Upper lobe of right lung (tissue), 1 donor: ENCODE results near the gene SLC6A6. TPM values are rescaled to one million over a fixed set of nuclear protein-coding genes. Genes with fewer than 3 reads are reported as not detected.

Source experiments
- ATAC-seq: fragments of 200-7000 bp; cut with Tn5 transposase; one replicate; pipeline ENCODE4 v1.9.1; 2020; ENCODE audit warnings: mild to moderate bottlenecking, moderate library complexity
- DNase-seq: peaks from one replicate; pipeline ENCODE4 v3.0.0-alpha.2; 2020
- H3K27ac ChIP-seq: fragments of 200-600 bp; one replicate; pipeline ENCODE4 v1.8.0; 2022
- H3K27me3 ChIP-seq: fragments of 200-600 bp; one replicate; pipeline ENCODE4 v1.8.0; 2022; ENCODE audit warnings: mild to moderate bottlenecking
- H3K36me3 ChIP-seq: fragments of 200-600 bp; one replicate; pipeline ENCODE4 v1.8.0; 2022
- H3K4me1 ChIP-seq: fragments of 200-600 bp; one replicate; pipeline ENCODE4 v1.8.0; 2022
- H3K4me3 ChIP-seq: fragments of 200-600 bp; one replicate; pipeline ENCODE4 v1.8.0; 2022; ENCODE audit warnings: mild to moderate bottlenecking
- H3K9me3 ChIP-seq: fragments of 200-600 bp; one replicate; pipeline ENCODE4 v1.8.0; 2022
- CTCF ChIP-seq: fragments of 200-600 bp; IDR thresholded peaks from one replicate; pipeline ENCODE4 v1.8.0; 2022; ENCODE audit warnings: antibody characterized with exemption
- intact Hi-C: fragments of 100-400 bp; cut with DNase I; formaldehyde crosslinking; loops from one replicate; pipeline ENCODE4 v1.11.0; 2022
- total RNA-seq: library from RNA; stranded (reverse); fragmentation: NEBNext Ultra II Directional; extraction: Animal tissue kit (Norgen Biotek cat#: 25700); gene quantifications from one replicate; pipeline ENCODE4 v1.2.1, GENCODE V29; 2021
- donor health status: DM: no; HTN: yes; CAD: no; lungs with severe emphysema.

SLC6A6 gene
- total RNA-seq, 1 donor from 2014 or later: 54.3 TPM

GRCh38 chr3:14520967-14521366 lies 118.6 kb downstream of the SLC6A6 start:
- Histone ChIP-seq H3K9me3 (no peaks in the 10 kb centered on the region), H3K4me1 (no peaks in the 10 kb centered on the region), H3K36me3 (no peaks in the 10 kb centered on the region), H3K27ac (no peak overlapping the region), H3K27me3 (peaks cover 7% of the 10 kb centered on the region), H3K4me3 (no peak overlapping the region)
- ATAC-seq (no peak), DNase-seq (peak; percentile 23)
- no peak for TF ChIP-seq CTCF
- intact Hi-C loops: no loop called here

GRCh38 chr3:14521611-14522010 lies 119.2 kb downstream of the SLC6A6 start:
- TF ChIP-seq CTCF: no peak
- Histone ChIP-seq H3K27ac (no peak overlapping the region), H3K4me3 (no peak overlapping the region), H3K4me1 (no peaks in the 10 kb centered on the region), H3K9me3 (no peaks in the 10 kb centered on the region), H3K36me3 (no peaks in the 10 kb centered on the region), H3K27me3 (peaks cover 7% of the 10 kb centered on the region)
- peak; percentile 38 for DNase-seq
- no peak for ATAC-seq
- intact Hi-C loops: no loop called here

GRCh38 chr3:14522129-14522691 lies 119.8 kb downstream of the SLC6A6 start:
- no peak for ATAC-seq
- Histone ChIP-seq H3K4me3 (no peak overlapping the region), H3K4me1 (no peaks in the 10 kb centered on the region), H3K9me3 (no peaks in the 10 kb centered on the region), H3K27me3 (peaks cover 7% of the 10 kb centered on the region), H3K36me3 (no peaks in the 10 kb centered on the region), H3K27ac (no peak overlapping the region)
- intact Hi-C loops: no loop called here
- DNase-seq: peak; percentile 55
- no peak for TF ChIP-seq CTCF

GRCh38 chr3:14522768-14523167 lies 120.4 kb downstream of the SLC6A6 start:
- H3K27ac ChIP-seq: no peak overlapping the region
- no peak overlapping the region for H3K4me3 ChIP-seq
- DNase-seq (peak; percentile 47), ATAC-seq (no peak)
- H3K9me3 ChIP-seq: no peaks in the 10 kb centered on the region
- no peaks in the 10 kb centered on the region for H3K4me1 ChIP-seq
- peaks cover 7% of the 10 kb centered on the region for H3K27me3 ChIP-seq
- intact Hi-C loops: no loop called here
- H3K36me3 ChIP-seq: no peaks in the 10 kb centered on the region
- no peak for TF ChIP-seq CTCF

- Histone ChIP-seq H3K36me3 (no peaks in the 10 kb centered on the region), H3K27me3 (peaks cover 2% of the 10 kb centered on the region), H3K4me1 (no peaks in the 10 kb centered on the region), H3K27ac (no peak overlapping the region), H3K4me3 (no peak overlapping the region), H3K9me3 (no peaks in the 10 kb centered on the region)
- ATAC-seq: no peak
- no peak for TF ChIP-seq CTCF
- DNase-seq: peak; percentile 27
- intact Hi-C loops: no loop called here
Observed at GRCh38 chr3:14523792-14524191, 121.4 kb downstream of the SLC6A6 start.

- no peak overlapping the region for H3K27ac ChIP-seq
- intact Hi-C loops: no loop called here
- DNase-seq (peak; percentile 60), ATAC-seq (peak; percentile 10)
- no peaks in the 10 kb centered on the region for H3K9me3 ChIP-seq
- no peaks in the 10 kb centered on the region for H3K36me3 ChIP-seq
- no peak for TF ChIP-seq CTCF
- no peak overlapping the region for H3K4me3 ChIP-seq
- H3K4me1 ChIP-seq: no peaks in the 10 kb centered on the region
- H3K27me3 ChIP-seq: no peaks in the 10 kb centered on the region
Observed at GRCh38 chr3:14524311-14524711, 121.9 kb downstream of the SLC6A6 start.
